Measurements from ENCODE around the gene HOXD13.

Gene HOXD13

DNA sequence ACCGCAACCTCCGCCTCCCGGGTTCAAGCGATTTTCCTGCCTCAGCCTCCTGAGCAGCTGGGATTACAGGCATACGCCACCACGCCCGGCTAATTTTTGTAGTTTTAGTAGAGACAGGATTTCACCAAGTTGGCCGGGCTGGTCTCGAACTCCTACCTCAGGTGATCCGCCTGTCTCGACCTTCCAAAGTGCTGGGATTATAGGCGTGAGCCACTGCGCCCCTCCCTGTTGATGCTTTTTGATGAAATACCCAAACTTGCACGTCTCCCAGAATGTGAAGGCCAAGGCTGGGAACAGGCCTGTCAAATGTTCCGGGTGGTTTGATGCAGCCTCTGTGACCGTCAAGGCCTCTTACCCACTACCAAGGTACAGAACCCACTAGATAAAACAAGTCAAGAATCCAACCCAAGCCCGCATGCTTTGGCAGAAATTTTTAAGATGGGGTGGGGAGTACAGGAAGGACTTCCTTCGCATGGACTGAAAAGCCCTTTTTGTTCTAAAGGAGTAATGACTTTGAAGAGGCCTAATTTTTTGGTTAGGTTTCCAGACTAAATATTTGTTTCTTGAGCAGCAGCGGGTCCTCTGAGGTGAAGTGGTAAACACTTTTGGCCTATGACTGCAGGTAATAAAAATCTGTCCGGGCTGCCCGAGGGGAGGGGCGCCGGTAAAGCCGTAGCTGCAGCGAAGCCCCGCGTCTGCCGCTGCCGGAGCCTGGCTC lies 5.0 kb upstream of the HOXD13 start:
- no peak overlapping the region for H3K27ac Mint-ChIP-seq
- ATAC-seq (no peak), DNase-seq (ENCODE audit: low spot score in 2 of 2) (no peak)
- H3K4me1 Mint-ChIP-seq, result peaks cover 6% of the 10 kb centered on the region
- H3K9me3 Mint-ChIP-seq, result no peaks in the 10 kb centered on the region
- no peak overlapping the region for H3K4me3 Mint-ChIP-seq
- peaks cover 36% of the 10 kb centered on the region for H3K36me3 Mint-ChIP-seq

DNA sequence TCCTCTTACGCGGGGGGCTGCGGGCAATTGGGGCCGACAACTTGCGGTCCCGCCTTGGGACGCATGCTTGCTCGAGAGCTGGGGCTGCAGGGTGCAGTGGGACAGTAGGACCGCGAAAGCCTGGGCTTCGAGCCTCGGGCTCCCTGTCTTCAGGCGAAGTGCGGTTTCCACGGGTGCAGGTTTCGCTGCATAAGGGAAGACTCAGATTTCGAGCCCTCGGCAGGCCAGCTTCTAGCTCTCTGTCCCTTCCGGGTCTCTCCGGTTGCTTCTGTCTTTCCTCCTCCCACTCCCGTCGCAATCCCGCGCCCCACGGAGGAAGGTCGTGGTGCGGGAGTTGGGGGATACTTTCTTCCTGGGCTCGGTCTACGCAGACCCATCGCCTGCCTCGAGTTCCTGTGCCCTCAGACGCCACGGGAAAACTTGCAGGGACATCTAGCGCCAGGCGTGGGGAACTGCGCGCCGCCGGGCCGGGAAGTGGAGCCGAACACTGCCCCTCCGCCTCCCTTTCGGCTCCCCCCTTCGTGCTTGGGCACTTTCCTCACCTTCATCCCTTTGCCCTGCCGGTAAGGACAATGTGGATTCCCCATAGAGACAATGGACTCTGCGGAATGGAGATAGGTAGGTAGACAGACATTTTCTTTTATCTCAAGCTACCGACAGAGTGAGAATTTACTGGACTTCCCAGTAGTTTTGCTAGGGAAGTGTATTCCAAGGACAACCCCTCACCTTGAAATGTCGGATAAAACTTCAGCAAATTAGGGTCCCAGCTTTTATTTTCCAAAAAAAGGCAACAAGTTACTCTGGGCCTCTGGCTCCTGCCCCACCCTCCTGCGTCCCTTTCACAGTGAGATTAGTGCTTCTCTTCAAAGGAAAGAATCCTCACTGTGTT lies 4.2 kb upstream of the HOXD13 start:
- Mint-ChIP-seq H3K4me3 (peak overlapping the region; percentile 44), H3K36me3 (peaks cover 28% of the 10 kb centered on the region), H3K4me1 (peaks cover 7% of the 10 kb centered on the region), H3K27ac (no peak overlapping the region), H3K9me3 (no peaks in the 10 kb centered on the region)
- DNase-seq (ENCODE audit: low spot score in 2 of 2), result no peak
- no peak for ATAC-seq

DNA sequence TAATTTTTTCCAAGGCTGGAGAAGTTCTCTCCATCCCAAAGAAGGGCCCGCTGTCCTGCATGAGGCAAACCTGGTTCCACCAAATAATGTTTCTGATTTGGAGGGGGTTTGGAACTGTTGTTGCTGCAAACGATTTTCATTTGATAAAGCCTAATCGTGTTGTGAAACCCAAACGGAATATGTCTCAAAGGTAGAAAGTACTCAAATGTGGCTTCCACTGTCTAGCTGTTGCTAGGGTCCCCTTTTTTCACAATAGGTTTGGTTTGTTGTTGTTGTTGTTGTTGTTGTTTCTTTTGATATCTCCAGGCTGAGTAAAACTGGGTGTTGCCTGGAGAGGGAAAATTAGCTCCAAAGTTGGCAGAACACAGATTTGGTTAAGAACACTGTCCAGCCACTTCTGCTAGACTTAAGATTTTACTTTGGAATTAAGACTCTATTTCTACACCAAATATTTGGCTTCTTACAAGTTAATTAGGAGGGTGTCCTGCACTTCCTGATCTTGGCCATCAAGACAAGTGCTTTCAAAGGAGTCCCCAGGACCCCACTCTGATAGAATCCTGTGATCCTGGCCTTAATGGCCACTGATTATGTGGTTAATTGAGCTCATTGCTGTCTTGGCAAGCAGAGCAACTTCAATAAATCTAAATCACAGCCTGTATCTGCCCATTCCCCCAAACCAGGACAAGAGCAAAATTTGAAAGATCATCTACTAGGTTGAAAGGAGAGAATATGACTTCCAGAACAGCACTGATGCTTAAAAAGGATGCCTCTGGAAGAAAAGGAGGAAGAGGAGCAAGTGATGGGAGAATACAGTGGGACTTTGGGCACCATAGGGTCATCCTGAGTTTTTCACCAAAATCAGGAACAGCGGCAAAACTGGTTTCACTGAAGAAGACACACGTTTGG lies 3.3 kb upstream of the HOXD13 start:
- Mint-ChIP-seq H3K27ac (no peak overlapping the region), H3K4me3 (no peak overlapping the region), H3K4me1 (peaks cover 15% of the 10 kb centered on the region), H3K9me3 (no peaks in the 10 kb centered on the region), H3K36me3 (peaks cover 19% of the 10 kb centered on the region)
- ATAC-seq (no peak), DNase-seq (ENCODE audit: low spot score in 2 of 2) (no peak)

DNA sequence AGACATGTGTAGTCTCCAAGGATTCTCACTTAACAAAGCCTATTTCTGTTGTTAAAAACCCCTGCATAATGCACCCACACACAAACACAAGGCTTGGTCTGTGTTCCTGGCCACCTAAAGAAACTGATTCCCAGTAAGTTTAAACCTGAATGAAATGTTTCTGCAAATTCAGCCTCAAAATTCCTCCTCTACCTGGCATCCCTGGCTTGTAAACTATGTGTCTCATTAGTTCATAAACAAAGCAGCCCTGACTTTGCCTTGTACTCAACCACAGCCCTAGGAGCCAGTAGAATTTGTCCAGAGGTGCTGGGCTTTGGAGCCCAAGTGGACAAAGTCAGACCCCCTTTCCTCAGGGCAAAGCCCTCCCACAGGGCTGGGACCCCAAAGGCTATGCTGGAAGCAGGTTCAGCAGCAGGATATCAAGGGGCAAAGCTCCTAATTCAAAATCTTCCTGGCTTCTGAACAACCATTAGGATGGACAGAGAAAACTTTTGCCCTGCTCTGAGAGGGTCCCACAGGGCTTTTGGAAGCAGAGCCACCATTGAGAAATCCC lies 2.6 kb upstream of the HOXD13 start:
- Mint-ChIP-seq H3K4me1 (peaks cover 15% of the 10 kb centered on the region), H3K4me3 (no peak overlapping the region), H3K36me3 (peaks cover 12% of the 10 kb centered on the region), H3K27ac (no peak overlapping the region), H3K9me3 (no peaks in the 10 kb centered on the region)
- DNase-seq (ENCODE audit: low spot score in 2 of 2) (no peak), ATAC-seq (no peak)

DNA sequence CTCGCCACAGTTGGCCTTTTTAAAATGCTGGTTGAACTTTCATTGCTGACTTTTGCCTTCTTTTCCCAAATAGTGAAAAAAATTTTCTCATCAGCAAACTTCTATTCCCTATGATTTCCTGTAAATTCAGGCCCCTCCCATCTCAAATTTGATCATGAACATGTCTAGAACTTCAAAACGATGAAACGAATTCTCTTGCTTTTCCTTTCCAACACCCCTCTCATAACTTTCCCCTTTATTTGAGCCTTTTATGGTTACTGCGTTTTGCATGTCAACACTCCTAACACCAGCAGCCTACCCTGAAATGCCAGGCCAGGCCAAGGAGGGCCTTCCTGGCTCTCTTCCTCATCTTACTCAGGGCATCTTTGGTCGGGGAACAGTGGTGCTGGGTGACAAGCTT lies 1.7 kb upstream of the HOXD13 start:
- H3K36me3 Mint-ChIP-seq, result peaks cover 11% of the 10 kb centered on the region
- no peak overlapping the region for H3K4me3 Mint-ChIP-seq
- H3K9me3 Mint-ChIP-seq, result no peaks in the 10 kb centered on the region
- H3K27ac Mint-ChIP-seq, result no peak overlapping the region
- DNase-seq (ENCODE audit: low spot score in 2 of 2) (no peak), ATAC-seq (no peak)
- H3K4me1 Mint-ChIP-seq, result peaks cover 15% of the 10 kb centered on the region

DNA sequence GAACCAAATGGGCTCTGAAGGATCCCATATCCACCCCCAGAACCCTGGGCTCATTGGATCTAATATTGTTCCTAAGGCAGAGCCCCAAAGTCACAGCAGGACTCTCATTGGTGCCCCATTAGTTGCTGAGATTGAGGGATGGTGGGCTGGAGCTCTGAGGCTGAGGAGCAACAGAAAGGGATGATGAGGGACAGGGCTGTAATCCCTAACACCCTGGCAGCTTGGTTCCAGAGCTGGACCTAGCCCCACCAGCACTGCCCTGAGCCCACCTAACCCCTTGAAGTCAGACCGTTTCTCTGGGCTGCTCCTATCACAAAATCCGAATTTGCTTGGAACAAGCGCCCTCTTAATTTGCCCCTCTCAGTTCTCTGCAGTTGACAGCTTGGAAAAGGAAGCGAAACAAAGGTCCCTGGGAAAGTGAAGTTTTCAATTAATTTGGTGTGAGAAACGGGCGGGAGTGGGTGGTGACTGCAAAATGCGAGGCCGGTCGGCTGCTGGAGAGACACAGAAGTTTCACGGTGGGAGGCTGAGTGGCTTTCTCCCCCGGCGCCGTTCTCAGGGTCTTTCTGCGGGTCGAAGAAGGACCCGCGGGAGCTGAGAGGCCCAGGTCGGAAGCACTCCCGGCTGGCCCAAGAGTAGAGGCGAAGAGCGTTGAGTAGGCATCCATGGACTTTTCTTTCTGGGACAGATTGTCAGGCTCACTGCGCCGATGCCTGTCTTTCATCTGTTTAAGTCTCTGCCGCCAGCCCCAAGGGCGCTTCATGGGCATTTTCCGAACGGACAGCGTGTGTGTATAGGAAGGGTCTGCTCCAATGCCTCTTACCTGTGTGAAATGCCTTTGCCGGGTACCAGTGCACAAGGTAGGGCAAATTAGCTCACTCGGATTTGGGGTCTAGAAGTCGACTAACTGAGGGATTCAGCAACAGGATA lies 927 bp upstream of the HOXD13 start:
- no peak for ATAC-seq
- Mint-ChIP-seq H3K36me3 (peaks cover 7% of the 10 kb centered on the region), H3K4me3 (peak overlapping the region; percentile 34), H3K9me3 (no peaks in the 10 kb centered on the region), H3K27ac (no peak overlapping the region), H3K4me1 (peaks cover 17% of the 10 kb centered on the region)
- DNase-seq (ENCODE audit: low spot score in 2 of 2), result no peak

DNA sequence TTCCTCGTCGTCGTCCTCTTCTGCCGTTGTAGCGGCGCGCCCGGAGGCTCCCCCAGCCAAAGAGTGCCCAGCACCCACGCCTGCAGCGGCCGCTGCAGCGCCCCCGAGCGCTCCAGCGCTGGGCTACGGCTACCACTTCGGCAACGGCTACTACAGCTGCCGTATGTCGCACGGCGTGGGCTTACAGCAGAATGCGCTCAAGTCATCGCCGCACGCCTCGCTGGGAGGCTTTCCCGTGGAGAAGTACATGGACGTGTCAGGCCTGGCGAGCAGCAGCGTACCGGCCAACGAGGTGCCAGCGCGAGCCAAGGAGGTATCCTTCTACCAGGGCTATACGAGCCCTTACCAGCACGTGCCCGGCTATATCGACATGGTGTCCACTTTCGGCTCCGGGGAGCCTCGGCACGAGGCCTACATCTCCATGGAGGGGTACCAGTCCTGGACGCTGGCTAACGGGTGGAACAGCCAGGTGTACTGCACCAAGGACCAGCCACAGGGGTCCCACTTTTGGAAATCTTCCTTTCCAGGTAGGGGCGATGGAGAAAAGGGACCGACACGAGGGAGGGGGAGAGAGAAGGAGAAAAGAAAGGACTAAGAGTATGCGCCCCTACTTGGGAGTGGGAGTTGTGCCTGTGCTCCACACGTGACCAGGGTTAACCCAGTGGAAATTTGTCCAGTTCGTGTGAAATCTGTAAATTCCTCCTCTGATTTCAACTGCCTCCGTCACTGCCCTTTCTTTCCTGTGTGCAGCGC lies 800 bp downstream of the HOXD13 start:
- no peak for ATAC-seq
- Mint-ChIP-seq H3K4me1 (peaks cover 28% of the 10 kb centered on the region), H3K9me3 (no peaks in the 10 kb centered on the region), H3K27ac (no peak overlapping the region), H3K4me3 (peak overlapping the region; percentile 29), H3K36me3 (peaks cover 6% of the 10 kb centered on the region)
- DNase-seq (ENCODE audit: low spot score in 2 of 2), result no peak

DNA sequence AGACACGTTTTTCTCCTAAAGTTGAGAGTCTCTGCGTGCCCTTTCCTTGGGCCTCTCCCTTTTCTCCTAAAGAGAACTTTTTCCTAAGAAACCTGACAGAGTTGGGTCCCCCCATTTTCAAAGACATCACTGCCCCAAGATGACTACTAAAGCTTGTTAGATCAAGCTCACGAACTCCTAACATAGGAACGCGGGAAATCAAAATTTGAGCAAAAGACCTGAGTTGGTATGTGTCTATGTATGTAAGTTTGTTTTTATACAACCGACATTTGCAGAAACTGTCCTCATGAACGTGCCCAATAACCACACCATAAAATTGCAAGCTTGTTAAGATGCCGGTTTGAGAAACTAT lies 1.4 kb downstream of the HOXD13 start:
- peaks cover 27% of the 10 kb centered on the region for H3K4me1 Mint-ChIP-seq
- peaks cover 6% of the 10 kb centered on the region for H3K36me3 Mint-ChIP-seq
- ATAC-seq, result no peak
- no peak overlapping the region for H3K4me3 Mint-ChIP-seq
- no peak overlapping the region for H3K27ac Mint-ChIP-seq
- no peak for DNase-seq (ENCODE audit: low spot score in 2 of 2)
- no peaks in the 10 kb centered on the region for H3K9me3 Mint-ChIP-seq

DNA sequence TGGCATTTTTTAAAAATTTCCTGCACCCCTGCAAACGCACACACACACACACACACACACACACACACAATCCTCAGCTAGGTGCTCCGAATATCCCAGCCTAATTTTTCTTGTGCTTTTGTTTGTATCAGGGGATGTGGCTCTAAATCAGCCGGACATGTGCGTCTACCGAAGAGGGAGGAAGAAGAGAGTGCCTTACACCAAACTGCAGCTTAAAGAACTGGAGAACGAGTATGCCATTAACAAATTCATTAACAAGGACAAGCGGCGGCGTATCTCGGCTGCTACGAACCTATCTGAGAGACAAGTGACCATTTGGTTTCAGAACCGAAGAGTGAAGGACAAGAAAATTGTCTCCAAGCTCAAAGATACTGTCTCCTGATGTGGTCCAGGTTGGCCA lies 1.8 kb downstream of the HOXD13 start:
- no peak overlapping the region for H3K27ac Mint-ChIP-seq
- H3K36me3 Mint-ChIP-seq, result peaks cover 6% of the 10 kb centered on the region
- H3K4me1 Mint-ChIP-seq, result peaks cover 27% of the 10 kb centered on the region
- ATAC-seq (no peak), DNase-seq (ENCODE audit: low spot score in 2 of 2) (no peak)
- H3K4me3 Mint-ChIP-seq, result no peak overlapping the region
- H3K9me3 Mint-ChIP-seq, result no peaks in the 10 kb centered on the region

DNA sequence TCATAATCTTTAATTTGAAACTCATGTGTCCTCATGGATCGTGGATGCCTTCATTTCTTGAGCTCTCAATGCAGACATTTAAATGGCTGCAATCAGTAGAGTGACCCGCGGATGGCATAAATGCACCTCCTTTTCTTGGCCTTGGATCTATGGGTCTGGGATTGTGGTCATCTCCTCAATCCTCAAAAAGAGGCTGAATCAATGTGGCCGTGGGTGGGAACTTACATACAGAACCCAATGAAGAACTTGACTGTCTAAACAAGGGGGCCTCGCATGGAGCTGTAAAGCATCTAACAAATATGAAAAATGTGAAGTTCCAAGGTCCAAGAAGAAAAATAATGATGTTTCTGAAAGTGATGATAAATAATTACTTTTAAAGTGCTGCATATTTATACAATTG lies 2.9 kb downstream of the HOXD13 start:
- H3K27ac Mint-ChIP-seq, result no peak overlapping the region
- peaks cover 27% of the 10 kb centered on the region for H3K4me1 Mint-ChIP-seq
- no peaks in the 10 kb centered on the region for H3K9me3 Mint-ChIP-seq
- ATAC-seq (no peak), DNase-seq (ENCODE audit: low spot score in 2 of 2) (no peak)
- H3K4me3 Mint-ChIP-seq, result no peak overlapping the region
- peaks cover 6% of the 10 kb centered on the region for H3K36me3 Mint-ChIP-seq

DNA sequence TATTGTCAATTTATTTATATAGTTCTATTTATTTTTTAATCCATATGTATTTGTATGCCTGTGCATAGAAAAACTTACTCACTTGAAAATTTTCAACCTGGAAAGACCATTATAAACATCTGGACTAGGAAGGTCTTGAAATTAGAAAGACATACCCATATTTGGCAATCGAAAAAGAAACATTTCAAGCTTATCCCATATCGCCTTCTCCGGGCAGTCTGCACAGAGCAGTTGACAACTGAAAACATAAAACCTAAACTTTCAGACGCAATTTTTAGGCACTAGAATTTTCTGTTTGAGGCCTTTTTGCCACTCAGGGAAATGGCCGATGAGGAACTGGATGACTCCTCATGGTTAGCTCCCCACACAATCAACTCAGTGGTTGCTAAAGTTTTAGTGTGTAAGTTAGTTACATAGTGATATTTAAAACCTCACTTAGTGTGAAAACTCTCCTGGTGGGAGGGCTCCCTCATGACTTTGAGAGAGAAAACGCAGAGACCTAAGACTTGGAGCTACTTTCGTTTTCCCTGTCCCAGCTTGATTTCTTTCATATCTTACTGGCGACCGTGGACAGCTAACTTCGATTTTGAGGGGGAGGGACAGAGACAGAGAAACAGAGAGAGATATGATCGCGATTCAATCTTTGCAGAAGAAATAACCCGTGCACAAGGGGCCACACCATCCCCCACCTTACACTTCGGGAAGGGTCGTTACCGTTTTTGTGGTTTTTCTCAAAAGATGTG lies 3.9 kb downstream of the HOXD13 start:
- H3K4me3 Mint-ChIP-seq, result peak overlapping the region; percentile 65
- peak; percentile 43 for ATAC-seq
- peaks cover 27% of the 10 kb centered on the region for H3K4me1 Mint-ChIP-seq
- no peak for DNase-seq (ENCODE audit: low spot score in 2 of 2)
- no peak overlapping the region for H3K27ac Mint-ChIP-seq
- H3K36me3 Mint-ChIP-seq, result peaks cover 6% of the 10 kb centered on the region
- no peaks in the 10 kb centered on the region for H3K9me3 Mint-ChIP-seq

DNA sequence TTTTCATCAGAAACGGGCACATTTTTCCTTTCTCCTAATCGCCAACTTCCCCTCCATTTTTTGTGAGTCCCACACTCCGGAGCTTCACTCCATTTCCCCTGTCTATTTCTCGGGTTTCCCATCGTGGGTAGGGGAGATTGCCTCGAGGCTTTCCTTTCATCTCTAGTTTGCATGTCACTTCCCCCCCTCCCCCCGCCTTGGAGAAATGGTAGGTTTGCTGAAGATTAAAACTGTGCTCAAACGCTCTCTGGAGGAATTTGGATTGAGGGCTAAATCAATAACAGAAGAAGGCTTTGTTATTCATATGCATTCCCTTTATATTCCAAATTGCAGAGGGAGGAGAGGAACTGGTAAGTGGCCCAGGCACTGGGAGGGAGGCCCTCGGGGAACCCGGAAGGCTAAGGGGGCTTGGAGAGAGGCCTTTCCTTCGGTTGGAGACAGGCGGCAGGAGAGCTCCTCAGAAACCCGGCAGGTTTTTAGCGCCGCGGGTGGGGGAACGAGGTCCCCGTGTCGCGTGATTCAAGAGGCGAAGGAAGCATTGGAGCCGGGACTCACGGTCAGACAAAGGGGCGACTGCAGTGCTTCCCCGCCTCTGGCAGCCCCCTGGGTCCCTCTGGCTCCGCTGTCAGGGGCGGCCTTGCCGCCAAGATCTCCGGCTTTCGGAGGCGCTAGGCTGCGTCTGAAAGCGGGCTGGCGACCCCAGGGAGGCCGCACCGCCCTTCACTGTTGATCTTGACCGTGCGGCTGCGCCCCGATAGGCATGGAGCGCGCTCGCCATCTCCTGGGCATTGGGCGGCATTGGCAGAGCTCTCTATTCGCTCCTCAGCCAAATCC lies 4.7 kb downstream of the HOXD13 start:
- Mint-ChIP-seq H3K4me3 (peak overlapping the region; percentile 65), H3K36me3 (peaks cover 7% of the 10 kb centered on the region), H3K27ac (no peak overlapping the region), H3K9me3 (no peaks in the 10 kb centered on the region), H3K4me1 (peaks cover 27% of the 10 kb centered on the region)
- ATAC-seq (peak; percentile 84), DNase-seq (ENCODE audit: low spot score in 2 of 2) (peak; percentile 42 to 70)

Measured in stimulated activated effector memory CD8-positive, alpha-beta T cell treated with anti-CD3 and anti-CD28 coated beads, Interleukin-12 subunit alpha, Interleukin-12 subunit beta, amount 100 ng/mL, for 72 hours (primary cell).